RPMI7951 (cell line): ENCODE measurements around the gene SEC31A. TPM values are rescaled to one million over a fixed set of nuclear protein-coding genes. Genes with fewer than 3 reads are reported as not detected.
A peak's percentile ranks its signal among the peaks of the same experiment; 100 is the strongest.
"Not testable (repeated sequence)": the region's sequence is repeated elsewhere in the genome, so short reads cannot be mapped to it uniquely, and the experiment has no call there.

Experiments
- DNase-seq: peaks from one replicate; pipeline ENCODE4 v3.0.0-alpha.2; 2012; ENCODE audit warnings: low read depth
- total RNA-seq: library from RNA; depleted of rRNA; stranded (reverse); fragments of >200 nt; shearing (Covaris generic); gene quantifications from 2 replicates; pipeline ENCODE4 v1.2.3, GENCODE V29; 2014; rRNA removed

SEC31A gene
- 134 and 174 TPM in 2 replicates for total RNA-seq

DNA sequence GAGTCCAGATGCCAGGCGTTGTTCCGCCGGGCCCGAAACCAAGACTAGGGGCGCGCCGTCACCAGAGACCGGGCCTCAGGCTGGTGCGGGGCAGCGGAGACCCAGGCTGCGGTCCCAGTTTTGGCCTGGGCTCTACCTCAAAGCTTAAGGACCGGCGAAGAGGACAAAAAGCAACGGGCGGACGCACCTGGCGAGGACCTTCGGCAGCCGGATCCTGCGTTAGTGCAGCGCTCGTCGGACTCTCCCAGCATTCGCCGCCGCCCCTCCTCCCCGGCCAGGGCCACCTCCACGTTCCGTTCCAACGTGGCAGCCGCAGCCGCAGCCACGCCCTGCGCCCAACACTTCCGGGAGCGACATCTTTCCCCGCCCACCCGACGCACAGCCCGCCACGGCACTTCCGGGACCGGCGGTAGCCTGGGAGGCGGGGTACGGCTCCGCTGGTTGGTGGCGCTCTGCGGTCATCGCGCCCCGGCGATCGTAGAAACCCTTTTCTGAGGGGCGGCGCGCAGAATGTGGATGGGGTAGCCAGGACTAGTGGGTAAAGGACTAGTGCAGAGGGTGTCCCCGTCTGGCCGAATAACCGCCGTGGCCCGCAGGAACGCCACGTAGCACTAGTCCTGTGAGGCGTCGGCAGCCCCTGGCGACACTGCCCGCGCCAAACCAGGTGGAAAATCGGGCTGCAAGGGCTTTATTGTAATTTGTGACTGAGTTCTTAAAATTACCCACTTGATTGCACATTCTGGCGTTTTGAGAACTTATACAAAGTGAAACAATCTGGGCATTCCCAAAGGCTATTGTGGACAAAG, at the start of gene SEC31A:
Gene SEC31A (minus strand): TSS at position 253 of the 806 bp plus-strand sequence. CDS start 9,217 bp downstream, outside the sequence.
- DNase-seq: peak; percentile 92

DNA sequence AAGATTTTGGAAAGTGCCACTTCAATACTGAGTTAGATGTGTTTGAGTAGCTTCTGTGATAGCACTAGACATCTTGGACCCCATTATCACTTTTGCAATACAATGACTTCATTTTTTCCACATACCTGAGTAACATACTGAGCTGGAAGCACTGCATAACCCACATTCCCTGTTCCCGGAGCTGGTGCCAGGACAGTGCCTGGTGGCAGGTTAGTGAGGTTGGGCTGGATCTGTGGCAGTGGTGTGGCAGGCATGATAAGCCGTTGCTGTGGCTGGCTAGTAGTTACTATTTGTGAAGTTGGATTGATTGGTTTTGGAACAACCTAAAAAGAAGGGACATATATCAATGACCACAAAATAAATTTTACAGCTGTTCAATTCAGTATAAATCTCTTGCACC, 48.5 kb upstream of the SEC31A start:
- no peak for DNase-seq

GRCh38 chr4:82934441-82934840, 43.5 kb upstream of the SEC31A start:
- no peak for DNase-seq

DNA sequence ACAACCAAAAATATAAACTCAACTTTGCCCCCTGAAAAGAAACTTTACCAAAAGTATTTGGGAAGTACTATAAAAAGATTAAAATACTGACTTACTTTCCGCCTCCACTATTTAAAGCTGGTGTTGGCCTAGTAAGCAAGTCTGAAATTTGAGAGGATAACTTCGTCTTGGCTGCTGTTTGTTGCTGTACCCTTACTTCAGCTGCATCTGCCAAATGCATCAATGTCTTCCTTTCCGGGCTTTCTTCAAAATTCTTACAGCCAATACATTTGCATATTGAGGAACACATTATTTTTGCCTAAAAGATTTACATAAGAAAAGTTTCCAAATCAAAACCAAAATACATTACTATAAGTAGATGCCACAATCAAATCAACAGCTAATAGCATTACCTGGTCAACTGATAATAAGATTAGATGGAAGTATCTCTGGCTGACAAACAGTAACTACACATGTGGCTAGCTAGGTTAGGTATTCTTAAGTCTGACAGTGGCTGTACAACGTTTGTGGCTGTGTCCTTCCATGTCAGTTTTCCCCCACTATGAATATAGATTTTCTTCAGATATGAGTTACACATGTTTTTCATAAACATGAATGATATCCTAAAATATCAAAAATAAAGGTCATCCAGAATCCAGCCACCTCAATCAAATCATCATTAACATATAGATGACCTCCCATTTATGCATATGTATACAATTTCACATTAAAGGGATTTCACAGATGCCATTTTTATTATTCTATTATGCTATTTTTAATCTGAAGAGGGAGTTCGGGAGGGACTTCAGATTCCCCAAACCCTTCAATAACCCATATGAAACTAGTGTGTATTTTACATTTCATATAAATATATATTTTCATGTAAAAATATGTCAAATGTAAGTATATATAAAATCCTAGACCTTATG, 40.1 kb upstream of the SEC31A start:
- no peak for DNase-seq

DNA sequence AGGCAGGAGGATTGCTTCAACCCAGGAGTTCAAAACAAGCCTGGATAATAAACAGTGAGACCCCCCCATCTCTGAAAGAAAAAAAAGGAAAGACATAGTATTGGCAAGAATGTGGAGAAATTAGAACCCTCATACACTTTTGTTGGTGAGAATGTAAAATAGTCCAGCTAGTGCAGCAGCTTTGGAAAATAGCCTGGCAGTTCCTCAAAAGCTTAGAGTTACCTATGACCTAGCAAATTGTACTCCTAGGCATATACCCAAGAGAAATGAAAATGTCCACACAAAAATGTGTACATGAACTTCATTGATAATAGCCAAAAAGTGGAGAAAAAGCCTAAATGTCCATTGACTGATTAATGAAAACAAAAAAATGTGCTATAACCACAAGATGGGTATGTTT, 30.8 kb upstream of the SEC31A start:
- DNase-seq: no peak

- DNase-seq: no peak
These were observed 28.4 kb upstream of the SEC31A start for GRCh38 chr4:82919386-82919785.

DNA sequence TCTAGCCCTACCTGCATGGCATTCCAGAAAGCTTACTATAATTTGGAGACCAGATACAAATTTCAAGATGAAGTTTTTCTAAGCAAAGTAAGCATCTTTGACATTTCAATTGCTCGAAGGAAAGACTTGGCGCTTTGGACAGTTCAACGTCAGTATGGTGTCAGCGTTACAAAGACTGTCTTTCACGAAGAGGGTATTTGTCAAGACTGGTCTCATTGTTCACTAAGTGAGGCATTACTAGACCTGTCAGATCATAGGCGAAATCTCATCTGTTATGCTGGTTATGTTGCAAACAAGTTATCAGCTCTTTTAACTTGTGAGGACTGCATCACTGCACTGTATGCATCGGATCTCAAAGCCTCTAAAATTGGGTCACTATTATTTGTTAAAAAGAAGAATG, 27.1 kb upstream of the SEC31A start:
- no peak for DNase-seq

DNA sequence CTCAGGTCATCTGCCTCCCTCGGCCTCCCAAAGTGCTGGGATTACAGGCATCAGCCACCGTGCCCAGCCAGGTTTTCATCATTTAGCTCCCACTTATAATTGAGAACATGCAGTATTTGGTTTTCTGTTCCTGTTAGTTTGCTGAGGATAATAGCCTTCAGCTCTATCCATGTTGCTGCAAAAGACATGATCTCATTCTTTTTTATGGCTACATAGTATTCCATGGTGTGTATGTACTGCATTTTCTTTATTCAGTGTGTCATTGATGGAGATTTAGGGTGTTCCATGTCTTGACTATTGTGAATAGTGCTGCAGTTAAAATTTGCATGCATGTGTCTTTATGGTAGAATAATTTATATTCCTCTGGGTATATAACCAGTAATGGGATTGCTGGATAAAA, 23.0 kb upstream of the SEC31A start:
- not testable (repeated sequence) for DNase-seq

DNA sequence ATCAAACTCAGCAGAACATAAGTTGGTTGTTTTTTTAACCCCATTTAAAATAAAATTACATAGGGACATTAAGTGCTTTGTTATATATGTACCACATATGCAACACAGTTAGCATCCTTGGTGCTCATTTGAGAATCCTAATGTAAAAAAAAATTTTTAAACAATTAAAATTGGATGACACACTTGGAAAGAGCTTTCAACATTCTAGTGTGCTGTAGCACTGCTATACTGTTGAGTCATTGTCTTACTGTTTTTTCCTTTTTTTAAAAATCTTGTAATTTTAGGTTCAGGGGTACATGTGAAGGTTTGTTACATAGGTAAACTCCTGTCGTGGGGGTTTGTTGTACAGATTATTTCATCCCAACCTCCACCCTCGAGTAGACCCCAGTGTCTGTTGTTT, 22.4 kb upstream of the SEC31A start:
- no peak for DNase-seq

DNA sequence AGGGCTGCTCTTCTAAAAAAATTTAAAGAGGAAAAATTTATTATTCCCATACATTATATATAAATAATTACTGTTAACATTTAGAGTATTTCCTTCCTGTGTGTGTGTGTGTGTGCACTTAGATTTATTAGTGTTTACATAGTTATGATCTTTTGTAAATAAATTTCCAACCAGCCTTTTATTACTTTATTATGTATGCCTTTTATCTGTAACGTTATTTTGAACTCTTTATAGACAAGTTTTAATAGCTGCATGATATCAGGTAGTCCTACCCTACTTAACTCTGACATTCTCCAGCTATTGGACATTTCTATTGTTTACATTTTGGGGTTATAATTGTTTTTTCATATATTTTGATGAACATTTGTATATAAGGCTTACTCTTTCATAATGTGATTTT, 18.4 kb upstream of the SEC31A start:
- no peak for DNase-seq

DNA sequence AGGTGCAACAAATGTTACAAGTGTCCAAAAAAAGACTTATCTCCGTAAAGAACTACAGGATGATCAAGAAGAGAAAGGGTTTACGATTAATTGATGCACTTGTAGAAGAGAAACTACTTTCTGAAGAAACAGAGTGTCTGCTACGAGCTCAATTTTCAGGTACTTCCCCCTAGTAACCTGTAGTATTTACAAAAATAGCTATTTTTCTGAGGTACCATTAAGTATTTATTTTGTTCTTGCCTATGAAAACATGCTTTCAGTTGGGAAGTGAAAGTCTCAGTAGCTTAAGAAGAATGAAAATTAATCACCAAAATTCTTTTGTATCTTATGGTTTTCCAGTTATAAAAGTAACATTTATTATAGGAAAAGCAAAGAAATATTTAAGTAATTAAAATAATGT, 15.5 kb upstream of the SEC31A start:
- DNase-seq: no peak

- peak; percentile 39 for DNase-seq
These were observed 14.3 kb upstream of the SEC31A start for GRCh38 chr4:82905205-82905604.

DNA sequence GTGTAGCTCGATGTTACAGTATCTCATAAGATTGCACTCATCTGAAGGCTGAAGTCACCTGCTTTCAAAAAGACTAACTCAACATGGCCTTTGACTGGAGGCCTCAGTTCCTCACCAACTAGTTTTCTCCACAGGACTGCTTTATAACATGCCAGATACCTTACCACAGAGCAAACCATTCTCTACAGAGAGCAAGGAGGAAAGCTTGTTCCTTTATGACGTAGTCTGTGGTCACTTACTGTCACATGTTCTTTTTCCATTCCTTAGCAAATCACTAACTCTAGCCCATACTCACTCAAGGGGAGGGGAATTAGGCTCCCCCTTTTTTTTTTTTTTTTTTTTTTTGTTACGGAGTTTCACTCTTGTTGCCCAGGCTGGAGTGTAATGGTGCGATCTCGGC, 12.8 kb upstream of the SEC31A start:
- no peak for DNase-seq

DNA sequence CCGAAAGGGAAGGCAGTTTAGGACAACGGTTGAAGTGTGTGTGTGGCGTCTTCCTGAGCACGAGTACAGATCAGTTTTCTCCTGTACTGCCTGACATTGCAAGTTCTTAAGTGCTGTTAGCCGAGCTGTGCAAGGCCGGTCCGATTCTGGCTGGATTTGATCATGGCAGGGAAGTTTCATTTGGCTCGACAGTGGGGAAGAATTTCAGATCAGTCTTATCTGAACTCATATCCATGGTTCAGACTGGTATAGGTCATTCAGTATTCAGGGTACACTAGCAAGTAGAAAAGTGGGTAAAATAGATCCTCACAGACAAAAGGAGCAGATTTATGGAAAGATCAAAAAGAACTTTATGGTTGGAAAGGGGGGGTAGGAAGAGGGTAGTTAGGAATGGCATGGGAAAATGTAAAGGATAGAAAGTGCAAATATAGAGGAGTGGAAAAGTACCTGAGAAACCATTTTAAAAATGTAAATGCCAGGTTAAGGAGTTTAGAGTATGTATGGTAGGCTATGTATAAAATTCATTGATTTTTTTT, 10.3 kb upstream of the SEC31A start:
- no peak for DNase-seq

- DNase-seq: peak; percentile 99
These were observed 9.6 kb upstream of the SEC31A start, which contains the start of gene THAP9 for GRCh38 chr4:82900411-82901182. THAP9 (plus strand) TSS chr4:82900735; CDS start chr4:82900803, 68 bp downstream.

DNA sequence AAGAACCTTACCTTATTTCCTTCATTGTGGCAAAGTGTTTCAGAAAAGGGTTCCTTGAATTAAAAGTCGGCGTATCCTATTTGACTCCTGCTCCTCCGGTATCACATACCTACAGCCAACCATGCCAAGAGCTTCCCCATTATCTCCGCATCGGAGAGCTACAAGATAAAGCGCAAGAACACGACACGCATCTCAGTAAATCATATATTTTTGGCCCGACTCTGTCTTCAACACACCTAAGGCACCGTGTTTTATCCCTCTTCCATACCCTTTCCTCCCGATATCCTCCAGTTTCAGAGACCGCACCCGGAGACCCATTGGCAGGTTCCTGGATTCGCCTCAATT, 9.1 kb upstream of the SEC31A start:
- no peak for DNase-seq

- DNase-seq: no peak
These were observed 8.6 kb upstream of the SEC31A start for GRCh38 chr4:82899374-82900065.

GRCh38 chr4:82898322-82899243, 7.6 kb upstream of the SEC31A start:
- peak; percentile 73 for DNase-seq

DNA sequence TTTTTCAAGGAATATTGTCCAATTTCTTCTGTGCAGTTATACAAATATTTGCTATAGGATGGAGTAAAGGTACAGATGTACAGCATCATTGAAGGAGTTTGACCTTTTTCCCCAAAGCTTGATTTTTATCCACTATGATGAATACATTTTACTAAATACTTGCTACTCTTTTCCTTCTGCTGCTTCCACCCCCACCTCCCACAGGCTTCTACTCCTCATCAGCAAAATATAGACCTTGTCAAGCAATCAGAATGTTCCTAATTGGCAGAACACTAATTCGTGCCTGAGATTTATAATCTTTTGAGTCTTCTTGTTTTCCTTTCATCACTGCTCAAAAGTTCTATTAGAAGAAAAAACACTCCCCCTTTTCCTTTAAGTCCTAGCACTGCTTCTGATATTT, 5.8 kb upstream of the SEC31A start:
- DNase-seq: no peak

DNA sequence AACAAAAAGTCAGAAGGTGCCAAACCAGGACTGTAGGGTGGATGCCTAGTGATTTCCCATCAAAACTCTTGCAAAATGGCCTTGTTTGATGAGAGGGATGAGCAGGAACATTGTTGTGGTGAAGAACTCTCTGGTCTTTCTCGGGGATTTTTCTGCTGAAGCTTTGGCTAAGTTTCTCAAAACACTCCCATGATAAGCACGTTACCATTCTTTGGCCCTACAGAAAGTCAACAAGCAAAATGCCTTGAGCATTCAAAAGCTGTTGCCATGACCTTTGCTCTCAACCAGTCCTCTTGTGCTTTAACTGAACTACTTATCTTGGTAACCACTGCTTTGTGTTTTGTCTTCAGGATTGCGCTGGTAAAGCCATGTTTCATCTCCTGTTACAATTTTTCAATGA, 3.0 kb upstream of the SEC31A start:
- no peak for DNase-seq
